Measurements from ENCODE around the gene TSHR.
"Not testable (repeated sequence)": the region's sequence is repeated elsewhere in the genome, so short reads cannot be mapped to it uniquely, and the experiment has no call there.

The TSHR gene

DNA sequence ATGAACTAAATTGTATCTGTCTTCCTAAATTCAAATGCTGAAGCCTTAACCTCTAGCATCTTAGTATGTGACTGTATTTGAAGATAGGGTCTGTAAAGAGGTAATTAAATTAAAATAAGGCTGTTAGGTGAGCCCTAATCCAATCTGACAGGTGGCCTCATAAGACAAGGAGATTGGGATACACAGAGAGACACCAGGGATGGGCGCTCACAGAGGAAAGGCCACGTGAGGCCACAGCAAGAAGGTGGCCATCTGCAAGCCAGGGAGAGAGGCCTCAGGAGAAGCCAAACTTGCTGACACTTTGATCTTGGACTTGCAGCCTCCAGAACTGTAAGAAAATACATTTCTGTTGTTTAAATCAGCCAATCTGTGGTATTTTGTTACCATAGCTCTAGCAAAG lies 154.8 kb downstream of the TSHR start:
- TF ChIP-seq, protein P1, sequence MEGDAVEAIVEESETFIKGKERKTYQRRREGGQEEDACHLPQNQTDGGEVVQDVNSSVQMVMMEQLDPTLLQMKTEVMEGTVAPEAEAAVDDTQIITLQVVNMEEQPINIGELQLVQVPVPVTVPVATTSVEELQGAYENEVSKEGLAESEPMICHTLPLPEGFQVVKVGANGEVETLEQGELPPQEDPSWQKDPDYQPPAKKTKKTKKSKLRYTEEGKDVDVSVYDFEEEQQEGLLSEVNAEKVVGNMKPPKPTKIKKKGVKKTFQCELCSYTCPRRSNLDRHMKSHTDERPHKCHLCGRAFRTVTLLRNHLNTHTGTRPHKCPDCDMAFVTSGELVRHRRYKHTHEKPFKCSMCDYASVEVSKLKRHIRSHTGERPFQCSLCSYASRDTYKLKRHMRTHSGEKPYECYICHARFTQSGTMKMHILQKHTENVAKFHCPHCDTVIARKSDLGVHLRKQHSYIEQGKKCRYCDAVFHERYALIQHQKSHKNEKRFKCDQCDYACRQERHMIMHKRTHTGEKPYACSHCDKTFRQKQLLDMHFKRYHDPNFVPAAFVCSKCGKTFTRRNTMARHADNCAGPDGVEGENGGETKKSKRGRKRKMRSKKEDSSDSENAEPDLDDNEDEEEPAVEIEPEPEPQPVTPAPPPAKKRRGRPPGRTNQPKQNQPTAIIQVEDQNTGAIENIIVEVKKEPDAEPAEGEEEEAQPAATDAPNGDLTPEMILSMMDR (IDR thresholded peaks at IDR 0.05; ENCODE audit: insufficient read depth, low read length, missing control alignments), result no peak
- DNase-seq (ENCODE audit: low read depth, low spot score), result no peak
- POLR2A ChIA-PET, result no interaction called here
- H3K4me3 ChIP-seq (ENCODE audit: low read depth, low read length), result no peak overlapping the region
- CTCF ChIA-PET, result no interaction called here

DNA sequence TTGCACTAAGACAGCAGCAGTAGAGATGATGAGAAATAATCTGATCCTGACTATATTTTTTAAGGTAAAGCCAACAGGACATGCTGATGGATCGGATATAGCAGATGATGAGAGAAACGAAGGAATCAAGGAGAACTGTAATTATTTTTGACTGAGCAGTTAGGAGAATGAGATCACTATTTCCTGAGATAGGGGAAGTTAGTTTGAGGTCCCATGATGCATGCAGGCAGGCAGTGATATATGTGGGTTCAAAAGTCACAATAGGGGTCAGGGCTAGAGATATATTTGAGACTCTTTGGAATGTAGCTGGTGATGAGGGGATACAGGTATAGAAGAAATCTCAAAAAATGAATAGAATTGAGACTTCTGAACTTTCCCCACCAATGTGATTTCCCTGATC lies 157.8 kb downstream of the TSHR start:
- H3K4me3 ChIP-seq (ENCODE audit: low read depth, low read length), result no peak overlapping the region
- ChIA-PET CTCF (no interaction called here), POLR2A (no interaction called here)
- TF ChIP-seq, protein P1 (IDR thresholded peaks at IDR 0.05; ENCODE audit: insufficient read depth, low read length, missing control alignments), result no peak
- DNase-seq (ENCODE audit: low read depth, low spot score), result no peak

DNA sequence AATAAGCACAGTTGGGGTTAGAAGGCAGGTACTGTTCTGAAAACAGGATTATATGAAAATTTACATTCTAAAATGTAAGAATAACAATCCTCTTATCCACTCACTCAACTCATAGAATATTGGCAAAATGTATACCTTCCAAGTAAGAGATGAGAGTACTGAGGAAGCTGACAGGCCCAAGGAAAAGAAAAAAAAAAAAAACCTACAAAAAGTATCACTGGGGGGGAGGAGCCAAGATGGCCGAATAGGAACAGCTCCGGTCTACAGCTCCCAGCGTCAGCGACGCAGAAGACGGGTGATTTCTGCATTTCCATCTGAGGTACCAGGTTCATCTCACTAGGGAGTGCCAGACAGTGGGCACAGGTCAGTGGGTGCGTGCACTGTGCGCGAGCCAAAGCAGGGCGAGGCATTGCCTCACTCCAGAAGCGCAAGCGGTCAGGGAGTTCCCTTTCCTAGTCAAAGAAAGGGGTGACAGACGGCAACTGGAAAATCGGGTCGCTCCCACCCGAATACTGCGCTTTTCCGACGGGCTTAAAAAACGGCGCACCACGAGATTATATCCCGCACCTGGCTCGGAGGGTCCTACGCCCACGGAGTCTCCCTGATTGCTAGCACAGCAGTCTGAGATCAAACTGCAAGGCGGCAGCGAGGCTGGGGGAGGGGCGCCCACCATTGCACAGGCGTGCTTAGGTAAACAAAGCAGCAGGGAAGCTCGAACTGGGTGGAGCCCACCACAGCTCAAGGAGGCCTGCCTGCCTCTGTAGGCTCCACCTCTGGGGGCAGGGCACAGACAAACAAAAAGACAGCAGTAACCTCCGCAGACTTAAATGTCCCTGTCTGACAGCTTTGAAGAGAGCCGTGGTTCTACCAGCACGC lies 158.8 kb downstream of the TSHR start:
- POLR2A ChIA-PET; H3K4me3 ChIP-seq (ENCODE audit: low read depth, low read length); DNase-seq (ENCODE audit: low read depth, low spot score); CTCF ChIA-PET: not testable (repeated sequence)

DNA sequence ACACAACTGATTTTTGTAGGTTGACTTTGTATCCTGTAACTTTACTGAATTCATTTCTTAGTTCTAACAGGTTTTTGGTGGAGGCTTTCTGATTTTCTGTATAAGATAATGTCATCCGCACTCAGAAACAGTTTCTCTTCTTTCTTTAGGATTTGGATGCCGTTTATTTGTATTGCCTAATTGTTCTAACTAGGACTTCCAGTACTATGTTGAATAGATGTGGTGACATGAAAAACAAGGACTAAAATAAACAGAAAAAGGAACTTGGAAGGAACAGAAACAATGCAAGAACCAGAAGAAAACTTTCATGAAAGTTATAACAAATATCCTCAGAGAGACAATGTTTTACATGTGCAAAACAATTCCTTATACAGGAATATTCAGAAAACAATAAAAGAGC lies 165.1 kb downstream of the TSHR start:
- DNase-seq (ENCODE audit: low read depth, low spot score), result no peak
- CTCF ChIA-PET, result no interaction called here
- POLR2A ChIA-PET, result no interaction called here
- TF ChIP-seq, protein P1 (IDR thresholded peaks at IDR 0.05; ENCODE audit: insufficient read depth, low read length, missing control alignments), result no peak
- no peak overlapping the region for H3K4me3 ChIP-seq (ENCODE audit: low read depth, low read length)

DNA sequence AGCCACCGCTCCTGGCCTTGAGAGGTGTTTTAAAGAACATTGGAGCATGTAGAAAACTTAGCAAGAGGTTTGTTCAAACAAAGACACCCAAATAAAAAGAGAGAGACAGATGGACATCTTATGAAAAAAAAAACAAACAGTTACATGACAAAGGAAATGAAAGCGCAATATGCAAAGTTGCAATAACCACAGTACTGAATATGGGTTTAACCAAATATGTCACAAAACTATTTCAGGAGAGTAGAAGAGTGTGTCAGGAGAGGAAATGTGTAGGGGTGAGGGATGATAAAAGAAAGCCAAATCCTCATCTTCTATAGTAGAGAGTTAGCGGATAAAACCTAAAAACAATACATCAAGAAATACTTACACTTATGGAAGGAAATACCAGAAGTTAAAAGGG lies 166.9 kb downstream of the TSHR start:
- ChIA-PET CTCF (no interaction called here), POLR2A (no interaction called here)
- H3K4me3 ChIP-seq (ENCODE audit: low read depth, low read length), result no peak overlapping the region
- no peak for DNase-seq (ENCODE audit: low read depth, low spot score)
- TF ChIP-seq, protein P1 (IDR thresholded peaks at IDR 0.05; ENCODE audit: insufficient read depth, low read length, missing control alignments), result no peak

DNA sequence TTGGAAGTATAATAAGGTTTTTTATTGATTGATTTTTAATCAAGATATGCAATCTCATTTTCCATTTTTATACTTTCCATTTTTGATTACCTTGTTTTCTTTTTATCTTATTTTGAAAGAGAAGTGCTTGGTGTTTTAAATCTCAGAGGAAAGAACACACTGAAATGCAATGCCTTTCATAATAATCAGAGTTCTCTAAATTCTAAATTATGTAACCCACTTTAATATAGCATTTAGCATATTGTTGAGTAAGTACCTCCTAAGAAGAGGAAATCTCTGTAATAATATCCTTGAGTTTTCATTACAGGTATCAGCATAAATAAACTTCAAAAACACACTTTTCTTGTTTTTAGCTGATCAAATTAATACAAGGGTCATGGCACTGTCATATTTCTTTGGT lies 168.4 kb downstream of the TSHR start:
- H3K4me3 ChIP-seq (ENCODE audit: low read depth, low read length), result no peak overlapping the region
- no peak for DNase-seq (ENCODE audit: low read depth, low spot score)
- ChIA-PET POLR2A (no interaction called here), CTCF (no interaction called here)
- TF ChIP-seq, protein P1 (IDR thresholded peaks at IDR 0.05; ENCODE audit: insufficient read depth, low read length, missing control alignments), result no peak

DNA sequence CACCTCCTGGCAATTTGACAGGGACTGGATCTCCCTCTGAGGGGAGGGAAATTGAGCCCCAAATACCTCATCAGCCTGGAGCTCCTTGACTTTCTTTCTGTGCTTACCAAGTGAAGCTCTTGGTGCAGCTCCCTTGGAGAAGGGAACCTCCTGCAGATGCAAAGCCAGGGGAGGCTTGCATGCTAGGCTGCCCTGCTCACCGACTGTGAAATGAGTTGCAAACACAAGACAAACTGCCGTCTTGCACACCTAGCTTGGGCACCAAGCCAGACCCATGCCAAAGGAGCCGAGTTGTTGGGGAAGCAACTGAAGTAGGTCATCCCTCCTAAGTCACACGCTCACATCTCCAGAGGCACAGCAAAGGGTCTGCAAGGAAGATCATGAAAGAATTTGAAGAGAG lies 170.1 kb downstream of the TSHR start:
- ChIA-PET CTCF (interaction anchor here (1.5 kb wide), 1 partner anchor 45 kb away, joined by 3 read pairs; no protein-coding TSS in a partner anchor), POLR2A (no interaction called here)
- TF ChIP-seq, protein P1 (IDR thresholded peaks at IDR 0.05; ENCODE audit: insufficient read depth, low read length, missing control alignments), result no peak
- DNase-seq (ENCODE audit: low read depth, low spot score), result no peak
- no peak overlapping the region for H3K4me3 ChIP-seq (ENCODE audit: low read depth, low read length)

Data from AG04449 (cell line).